PC-3 (cell line): Measurements from ENCODE around the gene BHLHE40. TPM values are rescaled to one million over a fixed set of nuclear protein-coding genes. Genes with fewer than 3 reads are reported as not detected.
A peak's percentile ranks its signal among the peaks of the same experiment; 100 is the strongest.

Experiments used
- ATAC-seq: fragments of 200-7000 bp; cut with Tn5 transposase; 2 replicates; pipeline ENCODE4 v1.9.1; 2020; ENCODE audit warnings: mild to moderate bottlenecking, moderate library complexity
- BruUV-seq: library from RNA; stranded (reverse); fragments of 400-500 nt; replicated peaks from 2 replicates; lab custom pipeline; 2021; lab: Mats Ljungman, UMichigan
- CTCF ChIA-PET: fragments of 300-600 bp; sonication (Branson Sonifier 250); formaldehyde crosslinking; loops from one replicate; lab custom pipeline; 2022; ENCODE audit warnings: antibody characterized with exemption; lab: Charles Lee
- POLR2A ChIA-PET: fragments of 300-600 bp; sonication (Branson Sonifier 250); formaldehyde crosslinking; loops from one replicate; lab custom pipeline; 2022; ENCODE audit warnings: antibody characterized with exemption; ENCODE audit not compliant: unreplicated experiment; lab: Charles Lee
- DNase-seq: peaks from one replicate; pipeline ENCODE4 v3.0.0-alpha.2; 2015
- H2AFZ ChIP-seq: fragments of 300-600 bp; sonication (generic); 2 replicates; pipeline ENCODE4 v1.6.0; 2016; ENCODE audit warnings: antibody characterized with exemption, low read length
- H3F3A ChIP-seq: fragments of 300-600 bp; sonication (generic); one replicate; pipeline ENCODE4 v1.6.0; 2017; ENCODE audit warnings: antibody characterized with exemption, low read length, control low read depth, mild to moderate bottlenecking; ENCODE audit not compliant: unreplicated experiment
- H3K27ac ChIP-seq: fragments of 300-600 bp; sonication (generic); 2 replicates; pipeline ENCODE4 v1.5.1; 2016; ENCODE audit warnings: mild to moderate bottlenecking, low read length
- H3K27me3 ChIP-seq: fragments of 300-600 bp; sonication (generic); 2 replicates; pipeline ENCODE4 v1.6.1; 2016; ENCODE audit warnings: low read length, mixed read lengths
- H3K36me3 ChIP-seq: fragments of 300-600 bp; sonication (generic); 2 replicates; pipeline ENCODE4 v1.6.1; 2016; ENCODE audit warnings: low read depth, mixed run types, low read length, mixed read lengths
- H3K4me1 ChIP-seq: fragments of 300-600 bp; sonication (generic); 2 replicates; pipeline ENCODE4 v1.5.1; 2016; ENCODE audit warnings: low read length; ENCODE audit not compliant: insufficient read depth
- H3K4me2 ChIP-seq: fragments of 300-600 bp; sonication (generic); 2 replicates; pipeline ENCODE4 v1.6.0; 2016; ENCODE audit warnings: low read length
- H3K4me3 ChIP-seq: fragments of 300-600 bp; sonication (generic); 2 replicates; pipeline ENCODE4 v1.5.1; 2016; ENCODE audit warnings: mild to moderate bottlenecking, low read length, mixed read lengths
- H3K79me2 ChIP-seq: fragments of 300-600 bp; sonication (generic); 2 replicates; pipeline ENCODE4 v1.6.1; 2017; ENCODE audit warnings: low read length, mixed read lengths
- H3K9ac ChIP-seq: fragments of 300-600 bp; sonication (generic); 2 replicates; pipeline ENCODE4 v1.6.0; 2016; ENCODE audit warnings: mild to moderate bottlenecking, low read length
- H3K9me2 ChIP-seq: fragments of 300-600 bp; sonication (generic); replicated peaks from 2 replicates; pipeline ENCODE4 v1.6.1; 2016; ENCODE audit warnings: mixed run types, low read length, mixed read lengths
- H3K9me3 ChIP-seq: fragments of 300-600 bp; sonication (generic); 2 replicates; pipeline ENCODE4 v1.6.1; 2016; ENCODE audit warnings: low read length, mixed read lengths
- H4K20me1 ChIP-seq: fragments of 300-600 bp; sonication (generic); 2 replicates; pipeline ENCODE4 v1.6.1; 2016; ENCODE audit warnings: low read length, mixed read lengths
- CTCF ChIP-seq: fragments of 300-600 bp; sonication (generic); conservative IDR thresholded peaks from 2 replicates; pipeline ENCODE4 v1.5.1; 2017; ENCODE audit warnings: antibody characterized with exemption, low read depth, mild to moderate bottlenecking, low read length
- EZH2 ChIP-seq: fragments of 300-600 bp; sonication (generic); IDR thresholded peaks from one replicate; pipeline ENCODE4 v1.6.1; 2017; ENCODE audit warnings: antibody characterized with exemption, mild to moderate bottlenecking, low read length; ENCODE audit not compliant: unreplicated experiment
- EZH2phosphoT487 ChIP-seq: fragments of 300-600 bp; sonication (generic); IDR thresholded peaks from 2 replicates; pipeline ENCODE4 v1.6.1; 2018; ENCODE audit warnings: mild to moderate bottlenecking, antibody characterized with exemption, low read length, borderline replicate concordance
- intact Hi-C: fragments of 100-400 bp; cut with micrococcal nuclease; formaldehyde crosslinking; loops from 2 replicates; pipeline ENCODE4 v1.9.0; 2023
- total RNA-seq: library from RNA; depleted of rRNA; stranded (reverse); fragments of >200 nt; gene quantifications from 2 replicates; pipeline ENCODE4 v1.2.3, GENCODE V29; 2014

BHLHE40 gene
- total RNA-seq, 1 experiment from 2014 or later: 256 TPM

GRCh38 chr3:5022966-5023776 lies 43.9 kb downstream of the BHLHE40 start:
- Histone ChIP-seq H3K79me2 (0 out of 2 replicates have a peak, but pooled peaks cover 4% of the 10 kb centered on the region), H3K9me2 (no peaks in the 10 kb centered on the region), H3K9me3 (no peaks in the 10 kb centered on the region), H3K4me2 (peak overlapping the region; percentile 54), H3K36me3 (no peaks in the 10 kb centered on the region), H2AFZ (no peak overlapping the region), H4K20me1 (no peaks in the 10 kb centered on the region), H3K27me3 (no peaks in the 10 kb centered on the region), H3F3A (peaks cover 21% of the 10 kb centered on the region), H3K27ac (peak overlapping the region; percentile 96), H3K9ac (peak overlapping the region; percentile 83), H3K4me3 (no peak overlapping the region), H3K4me1 (peaks cover 59% of the 10 kb centered on the region)
- ATAC-seq (peak; percentile 39), DNase-seq (peak; percentile 98)
- TF ChIP-seq CTCF: no peak
- TF ChIP-seq EZH2phosphoT487: no peak
- no peak for TF ChIP-seq EZH2
- CTCF ChIA-PET: interaction anchor here (0.6 to 2.7 kb wide), 11 partner anchors 28 to 367 kb away, joined by 3 to 21 read pairs (median 4); partner anchors contain the start of gene BHLHE40
- intact Hi-C loops: loop anchor here (1.0 to 10.0 kb wide), 4 partner anchors 194 to 608 kb away; no protein-coding TSS in a partner anchor
- POLR2A ChIA-PET: interaction anchor here (0.5 to 3.6 kb wide), 6 partner anchors 28 to 530 kb away, joined by 3 to 79 read pairs (median 4); partner anchors contain the start of gene BHLHE40
- BruUV-seq: TSS peak; percentile 61

- Histone ChIP-seq H2AFZ (no peak overlapping the region), H3K9me3 (no peaks in the 10 kb centered on the region), H3K27ac (peak overlapping the region; percentile 96), H4K20me1 (no peaks in the 10 kb centered on the region), H3K4me3 (peak overlapping the region; percentile 2; the same call in 1 of the 2 replicates), H3K4me1 (peaks cover 55% of the 10 kb centered on the region), H3K27me3 (no peaks in the 10 kb centered on the region), H3F3A (peaks cover 21% of the 10 kb centered on the region), H3K79me2 (0 out of 2 replicates have a peak, but pooled peaks cover 4% of the 10 kb centered on the region), H3K4me2 (peak overlapping the region; percentile 54), H3K36me3 (no peaks in the 10 kb centered on the region), H3K9me2 (no peaks in the 10 kb centered on the region), H3K9ac (peak overlapping the region; percentile 82)
- ATAC-seq (no peak), DNase-seq (no peak)
- intact Hi-C loops: loop anchor here (2.0 to 10.0 kb wide), 3 partner anchors 195 to 609 kb away; no protein-coding TSS in a partner anchor
- BruUV-seq: TSS peak; percentile 59
- POLR2A ChIA-PET: interaction anchor here (0.5 to 3.6 kb wide), 5 partner anchors 29 to 279 kb away, joined by 3 to 79 read pairs (median 4); partner anchors contain the start of gene BHLHE40
- TF ChIP-seq EZH2 (no peak), EZH2phosphoT487 (no peak), CTCF (no peak)
- CTCF ChIA-PET: interaction anchor here (0.8 to 2.7 kb wide), 5 partner anchors 39 to 312 kb away, joined by 3 to 21 read pairs (median 7); partner anchors contain the start of gene BHLHE40
Observed at GRCh38 chr3:5023777-5024346, 44.6 kb downstream of the BHLHE40 start.
